GM19438 (cell line): ENCODE results near the gene ENTPD8.

Experiments used
- ATAC-seq: cut with Tn5 transposase; IDR thresholded peaks from one replicate; pipeline ENCODE4 v1.9.1; 2021; ENCODE audit warnings: low read depth; ENCODE audit not compliant: unreplicated experiment

The ENTPD8 gene, protein sequence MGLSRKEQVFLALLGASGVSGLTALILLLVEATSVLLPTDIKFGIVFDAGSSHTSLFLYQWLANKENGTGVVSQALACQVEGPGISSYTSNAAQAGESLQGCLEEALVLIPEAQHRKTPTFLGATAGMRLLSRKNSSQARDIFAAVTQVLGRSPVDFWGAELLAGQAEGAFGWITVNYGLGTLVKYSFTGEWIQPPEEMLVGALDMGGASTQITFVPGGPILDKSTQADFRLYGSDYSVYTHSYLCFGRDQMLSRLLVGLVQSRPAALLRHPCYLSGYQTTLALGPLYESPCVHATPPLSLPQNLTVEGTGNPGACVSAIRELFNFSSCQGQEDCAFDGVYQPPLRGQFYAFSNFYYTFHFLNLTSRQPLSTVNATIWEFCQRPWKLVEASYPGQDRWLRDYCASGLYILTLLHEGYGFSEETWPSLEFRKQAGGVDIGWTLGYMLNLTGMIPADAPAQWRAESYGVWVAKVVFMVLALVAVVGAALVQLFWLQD

DNA sequence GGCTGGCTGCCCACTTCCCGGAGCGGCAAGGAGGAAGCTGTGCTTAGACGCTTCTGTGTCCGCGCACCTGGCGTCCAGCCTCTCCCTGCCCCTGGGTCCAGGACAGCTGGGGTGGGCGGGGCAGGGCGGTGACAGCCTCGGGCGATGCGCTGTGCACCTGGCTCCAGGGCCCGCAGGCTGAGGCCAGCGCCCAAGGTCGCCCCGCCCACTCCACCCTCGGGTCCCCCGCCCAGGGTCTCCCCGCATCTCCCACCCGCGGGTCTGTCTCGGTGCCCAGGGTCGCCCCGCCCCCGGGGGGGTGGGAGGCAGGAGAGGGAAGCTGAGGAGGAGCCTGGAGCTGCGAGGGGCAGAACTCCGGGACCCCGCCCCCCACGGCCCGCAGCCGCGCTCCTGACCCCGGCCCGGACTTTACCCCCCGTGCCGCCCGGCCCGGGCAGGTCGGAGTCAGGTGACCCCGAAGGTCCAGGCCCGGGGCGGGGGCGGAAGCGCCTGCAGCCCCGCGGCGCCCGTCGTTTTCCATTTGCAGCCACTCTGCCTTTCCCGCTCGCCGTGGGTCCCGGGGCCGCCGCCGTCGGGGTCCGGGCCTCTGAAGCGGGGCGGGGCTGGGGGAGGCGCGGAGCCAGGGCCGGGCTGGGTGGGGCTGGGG, at the start of gene ENTPD8:
Gene ENTPD8 (minus strand): TSS at position 69 of the 646 bp plus-strand sequence. CDS start 3,072 bp downstream, outside the sequence.
- ATAC-seq: no peak

DNA sequence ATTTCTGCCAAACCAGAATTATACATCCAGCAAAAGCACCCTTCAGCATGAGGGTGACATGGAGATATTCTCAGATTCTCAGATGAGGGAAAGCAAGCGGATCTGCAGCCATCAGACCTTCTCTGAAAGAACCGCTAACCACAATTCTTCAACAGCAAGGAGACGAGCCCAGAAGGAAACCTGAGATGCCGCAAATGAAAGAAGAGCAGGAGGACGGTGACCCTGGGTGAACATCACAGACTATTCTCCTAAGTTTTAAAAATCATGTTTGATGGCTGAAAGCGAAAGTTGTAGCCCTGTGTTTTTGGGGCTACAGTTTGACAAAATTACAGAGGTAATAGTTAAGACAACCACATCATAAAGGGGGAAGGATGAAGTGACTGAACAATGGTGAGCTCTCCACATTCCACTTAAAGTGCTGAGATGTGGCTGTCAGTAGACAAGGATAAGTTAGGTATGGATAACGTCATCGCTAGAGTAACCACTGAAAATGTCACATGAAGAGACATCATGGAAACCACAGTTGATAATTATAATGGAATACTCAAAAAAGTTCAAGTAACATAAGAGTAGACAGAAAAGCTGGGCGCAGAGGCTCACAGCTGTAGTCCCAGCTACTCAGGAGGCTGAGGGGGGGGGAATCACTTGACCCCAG, 49.5 kb upstream of the ENTPD8 start:
- no peak for ATAC-seq

DNA sequence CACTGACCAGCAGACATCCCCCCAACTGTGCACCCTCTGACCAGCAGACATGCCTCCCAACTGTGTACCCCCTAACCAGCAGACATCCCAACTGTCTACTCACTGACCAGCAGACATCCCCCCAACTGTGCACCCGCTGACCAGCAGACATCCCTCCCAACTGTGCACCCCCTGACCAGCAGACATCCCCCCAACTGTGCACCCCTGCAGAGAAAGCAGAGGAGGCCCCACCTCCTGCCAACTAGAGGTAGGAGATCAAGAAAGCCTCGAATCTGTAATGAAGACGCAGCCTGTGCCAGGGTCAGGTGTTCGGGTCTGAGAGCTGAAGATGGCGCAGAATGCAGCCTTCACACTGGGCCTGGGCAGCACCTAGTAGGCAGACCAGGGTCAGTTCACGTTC, 47.7 kb upstream of the ENTPD8 start:
- ATAC-seq: no peak

DNA sequence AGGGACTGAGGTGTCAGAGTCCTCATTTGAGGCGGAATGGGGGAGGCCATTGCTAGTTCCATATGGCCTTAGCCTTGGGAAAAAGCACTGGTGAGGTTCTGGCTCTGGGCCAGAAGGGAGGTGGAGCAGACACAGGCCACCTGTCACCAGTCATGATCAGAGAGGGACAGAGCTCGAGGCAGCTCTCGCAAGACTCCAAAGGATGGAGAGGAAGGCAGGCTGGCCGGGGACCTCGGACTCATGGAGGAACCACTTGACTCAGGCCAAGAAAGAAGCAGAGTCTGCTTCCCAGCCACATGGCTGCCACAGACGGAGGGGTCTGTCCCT, 47.1 kb upstream of the ENTPD8 start:
- no peak for ATAC-seq

DNA sequence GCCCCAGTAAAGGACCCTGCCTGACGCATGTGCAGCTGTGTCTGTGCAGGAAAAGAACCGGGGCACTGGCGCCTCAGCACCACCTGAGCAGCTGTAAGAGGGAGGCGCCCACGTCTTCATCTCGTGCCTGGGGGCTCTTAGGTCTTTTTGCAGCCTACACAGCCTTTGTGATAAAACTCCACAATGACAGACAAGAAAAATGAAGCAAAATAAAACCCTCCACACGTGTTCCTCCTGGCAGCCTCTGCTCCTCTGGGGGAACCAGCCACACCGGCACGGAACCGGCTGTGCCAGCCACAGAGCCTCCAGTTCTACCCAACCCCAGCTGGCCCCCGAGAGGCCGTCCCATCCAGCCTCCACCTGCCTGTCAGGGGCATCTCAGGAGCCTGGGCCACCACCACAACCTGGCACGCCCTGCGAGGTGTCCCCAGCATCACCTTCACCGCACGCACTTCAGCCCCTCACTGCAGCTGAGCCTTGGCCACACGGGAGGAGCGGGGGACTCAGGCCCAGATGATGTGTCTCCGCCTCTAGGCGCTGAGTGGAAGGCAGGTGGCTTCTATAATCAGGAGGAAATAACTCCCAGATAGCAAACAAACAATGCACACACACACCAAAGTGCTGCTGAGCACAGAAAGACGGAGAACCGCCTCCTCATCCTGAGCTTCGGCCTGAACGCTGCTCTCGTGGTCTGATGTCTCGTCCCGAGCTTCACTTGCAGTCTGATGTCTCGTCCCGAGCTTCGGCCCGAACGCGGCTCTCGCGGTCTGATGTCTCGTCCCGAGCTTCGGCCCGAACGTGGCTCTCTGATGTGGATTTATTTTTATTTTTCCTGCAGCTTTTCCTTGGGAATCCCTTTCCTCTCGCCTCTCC, 46.5 kb upstream of the ENTPD8 start:
- no peak for ATAC-seq

DNA sequence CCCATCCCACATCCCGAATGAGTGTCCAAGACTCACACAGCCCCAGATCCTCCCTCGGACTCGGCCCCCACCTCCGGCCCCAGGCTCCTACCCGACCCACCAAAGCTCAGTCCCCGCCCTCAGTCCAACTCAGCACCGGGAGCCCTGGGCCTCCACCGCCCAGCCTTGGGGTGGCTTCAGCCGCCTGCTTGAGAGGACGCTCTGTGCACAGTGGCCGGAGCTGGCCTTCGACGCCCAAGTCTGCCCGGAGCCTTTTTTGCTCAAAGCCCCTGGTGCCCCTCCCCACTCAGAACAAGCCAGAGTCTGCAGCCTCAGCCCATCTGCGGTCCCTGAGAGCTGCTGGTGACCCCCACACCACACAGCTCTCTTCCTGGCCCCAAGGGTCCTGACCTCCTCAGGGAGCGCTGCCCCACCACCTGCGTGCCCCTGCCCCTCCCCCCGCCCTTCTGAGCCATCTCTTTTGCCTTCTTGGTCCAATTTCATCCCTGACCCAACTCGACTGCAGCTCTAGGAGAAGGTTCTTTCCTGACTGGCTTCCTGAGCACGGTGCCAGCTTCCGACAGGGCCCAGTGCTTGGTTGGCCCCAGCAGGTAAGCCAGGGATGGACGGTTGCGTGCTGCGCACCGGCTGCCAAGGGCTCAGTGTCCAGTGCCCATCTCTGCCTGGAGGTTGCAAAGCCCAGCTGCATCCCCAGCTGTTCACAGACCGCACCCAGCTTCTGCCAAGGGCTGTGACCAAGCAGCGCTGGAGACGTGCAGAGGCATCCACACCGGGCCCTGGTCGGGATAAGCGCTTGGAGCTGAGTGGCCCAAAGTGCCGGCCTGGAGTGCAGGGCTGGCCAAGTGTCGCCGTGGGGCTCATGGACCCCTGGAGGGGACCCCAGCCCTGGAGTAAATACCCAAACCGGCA, 45.6 kb upstream of the ENTPD8 start:
- ATAC-seq: no peak

DNA sequence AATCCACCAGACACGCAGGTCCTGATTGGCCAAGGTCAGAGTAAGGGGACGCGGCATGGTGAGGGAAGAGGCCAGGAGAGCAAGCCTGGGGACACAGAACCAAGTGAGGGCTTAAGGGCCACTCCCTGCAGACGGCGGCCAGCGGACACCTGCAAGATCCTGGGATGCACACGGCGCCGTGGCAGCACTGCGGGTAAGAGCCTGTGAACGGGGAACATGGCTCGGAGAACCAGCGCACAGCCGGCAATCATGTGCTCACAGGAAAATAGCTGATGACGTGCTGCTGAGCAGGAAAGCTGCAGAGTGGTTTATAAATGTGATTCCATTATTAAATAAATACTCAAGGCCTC, 45.0 kb upstream of the ENTPD8 start:
- no peak for ATAC-seq

DNA sequence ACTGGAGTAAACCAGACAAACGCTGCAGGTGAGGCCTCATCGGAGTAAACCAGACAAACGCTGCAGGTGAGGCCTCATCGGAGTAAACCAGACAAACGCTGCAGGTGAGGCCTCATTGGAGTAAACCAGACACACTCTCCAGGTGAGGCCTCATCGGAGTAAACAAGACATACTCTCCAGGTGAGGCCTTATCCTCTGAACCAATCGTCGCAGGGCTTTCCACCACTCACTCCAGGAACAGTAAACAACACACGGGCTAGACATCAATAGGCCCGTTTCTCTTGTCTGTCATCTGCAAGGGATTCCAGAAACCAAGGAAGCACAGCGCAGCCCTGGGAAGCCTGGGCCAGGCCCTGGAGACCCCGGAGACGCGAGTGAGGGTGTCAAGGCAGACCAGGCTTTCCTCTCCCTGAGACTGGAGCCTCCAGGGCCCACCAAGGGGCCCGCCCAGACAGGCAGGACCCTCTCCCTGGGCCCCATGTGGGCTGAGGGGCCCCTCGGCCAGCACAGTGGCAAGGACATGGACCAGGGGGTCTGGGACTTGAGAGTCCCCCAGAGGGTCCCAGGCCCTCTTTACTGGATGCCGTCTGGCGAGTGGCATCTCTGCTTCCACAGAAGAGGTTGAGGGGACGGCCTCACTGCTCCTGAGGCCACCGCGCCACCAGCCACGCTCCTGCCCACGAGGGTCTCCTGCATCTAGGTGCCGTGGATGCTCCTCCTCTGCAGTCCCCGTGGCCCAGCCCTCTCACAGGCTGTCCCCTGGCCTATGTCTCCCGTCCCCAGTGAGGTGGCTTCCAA, 44.4 kb upstream of the ENTPD8 start:
- no peak for ATAC-seq

DNA sequence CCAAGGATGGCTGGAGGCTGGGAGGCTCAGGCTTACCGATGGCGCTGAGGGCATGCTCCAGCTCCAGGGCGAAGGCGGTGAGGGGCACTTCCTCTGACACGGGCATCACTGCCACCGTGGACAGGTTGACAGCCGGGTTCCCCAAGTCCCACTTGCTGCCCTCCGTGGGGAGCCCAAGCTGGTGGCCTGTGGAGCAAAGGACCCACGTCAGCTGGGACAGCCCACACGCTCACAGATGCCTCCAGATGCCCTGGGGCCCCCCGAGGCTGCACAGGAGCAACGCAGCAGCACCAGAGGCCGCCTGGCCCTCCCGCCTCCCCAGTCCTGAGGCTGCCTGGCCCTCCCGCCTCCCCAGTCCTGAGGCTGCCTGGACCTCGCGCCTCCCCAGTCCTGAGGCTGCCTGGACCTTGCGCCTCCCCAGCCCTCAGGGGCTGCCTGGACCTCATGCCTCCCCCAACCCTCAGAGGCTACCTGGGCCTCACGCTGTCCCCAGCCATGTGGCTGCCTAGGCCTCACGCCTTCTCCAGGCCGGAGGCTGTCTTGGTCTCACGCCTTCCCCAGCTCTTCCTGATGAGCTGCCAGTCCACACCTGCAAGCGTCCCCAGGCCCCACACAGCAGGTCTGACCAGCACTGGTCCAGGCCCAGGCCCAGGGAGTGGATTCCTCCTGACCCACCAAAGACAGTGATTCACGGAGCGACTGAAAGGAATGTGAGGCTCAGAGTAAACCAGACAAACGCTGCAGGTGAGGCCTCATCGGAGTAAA, 43.6 kb upstream of the ENTPD8 start:
- no peak for ATAC-seq

DNA sequence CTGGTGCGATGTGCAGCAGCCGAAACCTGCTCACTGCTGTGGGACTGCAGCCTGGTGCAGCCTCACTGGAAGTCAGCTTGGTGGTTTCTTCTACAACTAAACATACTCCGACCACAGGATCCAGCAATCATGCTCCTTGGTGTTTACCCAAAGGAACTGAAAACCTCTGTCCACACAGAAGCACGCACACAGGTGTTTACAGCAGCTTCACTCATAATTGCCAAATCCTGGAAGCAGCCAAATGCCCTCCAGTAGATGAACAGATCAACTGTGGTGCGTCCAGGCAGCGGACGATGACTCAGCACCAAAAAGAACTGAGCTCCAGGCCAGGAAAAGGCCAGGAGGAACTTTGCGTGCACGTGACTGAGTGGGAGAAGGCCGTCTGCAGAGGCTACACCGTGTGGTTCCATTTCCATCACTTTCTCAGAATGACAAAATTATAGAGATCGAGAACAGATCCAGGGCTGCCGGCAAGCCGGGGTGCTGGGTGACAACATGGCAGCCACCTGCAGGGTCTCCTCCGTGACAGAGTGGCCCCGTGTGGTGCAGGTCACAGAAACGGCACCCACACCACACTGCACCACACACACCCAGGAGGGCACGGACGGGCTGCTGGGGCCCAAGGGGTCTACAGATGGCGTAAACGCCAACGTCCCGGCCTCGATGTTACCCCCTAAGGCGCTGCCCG, 41.1 kb upstream of the ENTPD8 start:
- no peak for ATAC-seq

DNA sequence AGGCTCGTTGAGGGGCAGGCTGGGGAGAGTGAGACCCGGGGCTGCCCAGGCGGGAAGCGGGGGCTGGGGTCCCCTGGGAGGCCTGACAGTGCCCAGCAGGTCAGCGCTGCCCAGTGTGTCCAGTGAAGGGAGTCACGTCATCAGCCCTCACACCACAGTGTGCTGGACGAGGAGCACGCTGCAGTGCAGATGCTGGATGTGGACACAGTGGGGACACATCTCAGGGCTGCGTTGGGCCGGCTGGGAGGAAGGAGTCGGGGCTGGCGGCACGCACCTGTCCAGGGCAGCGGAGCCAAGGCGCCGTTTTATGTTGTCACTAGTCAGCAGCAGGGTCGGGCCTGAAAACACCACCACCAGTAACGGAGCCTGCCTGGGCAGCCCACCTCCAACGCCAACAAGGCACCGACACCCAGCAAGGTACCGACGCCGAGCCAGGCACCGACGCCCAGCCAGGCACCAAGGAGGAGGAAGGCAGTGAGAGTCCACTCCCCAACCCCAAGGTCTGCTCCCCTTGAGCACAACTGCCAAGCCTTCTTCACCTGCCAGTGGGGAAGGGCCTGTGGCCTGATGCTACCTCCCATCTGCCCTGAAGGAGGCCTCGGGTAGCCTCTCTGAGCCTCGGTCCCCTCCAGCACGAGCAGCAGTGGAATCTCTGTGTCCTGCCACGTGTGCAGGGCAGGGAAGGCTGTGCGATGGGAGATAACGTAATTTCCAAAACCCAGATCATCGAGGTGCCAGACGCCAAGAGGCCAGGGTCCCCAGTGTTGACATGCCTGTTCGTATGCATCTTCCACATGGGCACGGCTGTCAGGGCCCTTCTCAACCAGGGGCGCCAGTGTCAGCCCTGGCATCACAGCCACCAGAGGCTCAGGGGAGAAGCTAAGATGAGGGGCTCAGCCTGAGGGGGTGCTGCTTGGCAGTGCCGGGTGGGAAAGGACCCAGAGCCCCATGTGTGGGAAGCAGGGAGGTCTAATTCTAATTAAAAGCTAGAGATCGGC, 39.8 kb upstream of the ENTPD8 start:
- no peak for ATAC-seq

DNA sequence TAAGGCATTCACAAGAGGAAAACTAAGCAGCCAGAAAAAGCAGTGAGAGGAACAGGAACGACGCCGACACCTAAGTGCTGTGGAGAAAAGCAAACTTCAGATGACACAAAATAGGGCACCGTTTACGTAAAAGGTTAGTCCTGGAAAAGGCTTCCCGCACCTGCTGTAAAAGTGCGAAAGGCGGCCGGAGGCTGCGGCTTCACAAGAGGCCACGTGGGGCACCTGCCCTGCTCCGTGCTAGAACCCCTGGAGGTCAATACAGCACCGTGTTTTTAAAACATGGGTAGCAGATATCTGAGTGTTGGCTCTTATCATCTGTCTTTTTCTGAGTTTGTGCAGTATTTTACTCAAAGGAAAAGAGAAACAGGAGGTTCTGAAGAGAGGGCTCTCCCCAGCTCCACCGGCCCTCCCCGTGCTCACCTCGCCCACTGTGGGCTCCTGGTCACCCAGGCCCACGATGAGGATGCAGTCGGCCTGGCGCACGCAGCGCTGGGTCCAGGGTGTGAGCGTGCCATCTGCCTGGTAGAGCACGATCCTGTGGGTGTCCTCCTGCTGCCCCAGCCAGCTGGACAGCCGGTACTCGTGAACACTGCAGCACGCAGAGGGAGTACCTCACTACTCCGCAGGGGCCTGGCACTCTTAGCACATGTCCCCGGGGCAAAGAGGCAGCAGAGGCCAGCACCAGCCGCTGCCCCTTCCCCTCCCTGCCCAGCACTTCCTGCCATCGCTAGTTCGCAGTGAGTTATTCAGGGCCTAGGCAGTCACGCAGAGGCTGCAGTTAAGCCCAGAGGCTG, 38.9 kb upstream of the ENTPD8 start:
- ATAC-seq: no peak

DNA sequence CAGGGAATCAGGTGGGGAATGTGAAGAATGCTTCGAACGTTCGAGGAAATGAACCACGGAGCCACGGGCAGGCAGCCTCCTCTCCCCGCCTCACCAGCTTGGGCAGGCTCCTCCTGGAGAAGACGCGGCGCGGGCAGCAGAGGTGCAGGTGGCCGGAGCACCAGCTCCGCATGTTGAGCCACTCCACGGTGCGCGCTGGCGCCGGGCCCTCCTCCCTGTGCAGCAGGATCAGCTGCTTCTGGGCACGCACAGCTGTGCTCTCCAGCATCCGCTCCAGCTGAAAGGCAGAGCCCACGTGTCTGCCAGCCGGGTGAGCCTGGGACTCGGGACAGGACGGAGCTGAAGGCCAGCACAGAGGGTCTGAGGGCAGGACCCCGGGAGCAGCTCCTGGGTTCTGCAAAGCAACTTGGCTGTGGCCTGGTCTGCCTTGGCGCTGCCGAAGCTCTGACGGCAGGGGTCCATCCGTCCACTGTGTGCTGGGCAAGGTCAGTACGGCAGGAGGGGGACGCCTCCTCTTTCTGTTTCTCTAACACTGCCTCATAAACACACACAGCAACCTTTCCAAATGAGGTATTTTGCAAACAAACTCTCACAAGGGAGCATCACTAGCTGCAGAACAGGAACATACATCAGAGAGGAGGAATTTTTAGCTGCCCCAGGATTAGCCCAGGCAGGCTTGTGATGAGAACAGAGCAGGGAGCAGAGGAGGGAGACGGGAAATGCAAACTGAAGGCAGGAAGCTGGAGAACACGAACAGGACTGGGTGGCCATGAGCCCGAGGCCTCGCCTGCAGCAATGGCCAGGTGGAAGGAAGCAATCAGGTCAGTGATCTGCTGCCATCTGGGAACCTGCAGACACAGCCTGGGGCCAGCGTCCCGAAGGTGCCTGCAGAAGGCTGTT, 38.1 kb upstream of the ENTPD8 start:
- ATAC-seq: no peak

DNA sequence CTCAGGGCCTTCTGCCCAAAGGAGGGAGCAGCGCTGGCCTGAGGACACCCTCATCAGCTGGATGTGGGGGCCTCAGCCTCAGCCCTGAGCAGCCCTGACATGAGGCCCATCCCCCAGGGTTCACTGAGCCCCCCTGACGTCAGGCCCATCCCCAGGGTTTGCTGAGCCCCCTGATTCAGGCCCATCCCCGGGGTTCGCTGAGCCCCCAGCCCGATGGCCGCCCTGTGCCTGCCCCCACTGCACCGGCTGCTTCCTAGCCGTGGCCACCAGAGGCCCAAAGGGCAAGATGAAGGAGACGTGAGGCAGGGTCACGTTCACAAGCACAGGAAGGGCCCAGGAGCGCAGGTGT, 37.4 kb upstream of the ENTPD8 start:
- no peak for ATAC-seq
